IPS-15b (cell line): ENCODE results near the gene TRMT1.

Experiments
- H3K27me3 ChIP-seq: one replicate; pipeline ENCODE4 v1.6.1; 2013; ENCODE audit warnings: low read length; ENCODE audit not compliant: control insufficient read depth, insufficient read depth
- H3K36me3 ChIP-seq: one replicate; pipeline ENCODE4 v1.6.1; 2013; ENCODE audit warnings: low read length; ENCODE audit not compliant: control insufficient read depth, insufficient read depth
- H3K4me1 ChIP-seq: one replicate; pipeline ENCODE4 v1.6.1; 2013; ENCODE audit warnings: mild to moderate bottlenecking, low read length; ENCODE audit not compliant: control insufficient read depth, insufficient read depth
- H3K4me3 ChIP-seq: one replicate; pipeline ENCODE4 v1.5.1; 2013; ENCODE audit warnings: low read depth, low read length
- H3K9ac ChIP-seq: one replicate; pipeline ENCODE4 v1.6.1; 2013; ENCODE audit warnings: low read depth, mild to moderate bottlenecking, low read length
- H3K9me3 ChIP-seq: one replicate; pipeline ENCODE4 v1.6.1; 2013; ENCODE audit warnings: mild to moderate bottlenecking, low read length; ENCODE audit not compliant: control insufficient read depth, insufficient read depth

The TRMT1 gene

GRCh38 chr19:13077240-13077639, 39.3 kb downstream of the TRMT1 start:
- Histone ChIP-seq H3K4me1 (peaks cover 16% of the 10 kb centered on the region), H3K27me3 (peaks cover 16% of the 10 kb centered on the region), H3K9ac (no peak overlapping the region), H3K36me3 (no peaks in the 10 kb centered on the region), H3K4me3 (no peak overlapping the region), H3K9me3 (no peaks in the 10 kb centered on the region)

GRCh38 chr19:13076787-13077186, 39.8 kb downstream of the TRMT1 start:
- H3K9ac ChIP-seq, result no peak overlapping the region
- H3K4me3 ChIP-seq, result no peak overlapping the region
- peaks cover 16% of the 10 kb centered on the region for H3K4me1 ChIP-seq
- peaks cover 16% of the 10 kb centered on the region for H3K27me3 ChIP-seq
- no peaks in the 10 kb centered on the region for H3K9me3 ChIP-seq
- H3K36me3 ChIP-seq, result no peaks in the 10 kb centered on the region

GRCh38 chr19:13076320-13076719, 40.2 kb downstream of the TRMT1 start:
- Histone ChIP-seq H3K36me3 (no peaks in the 10 kb centered on the region), H3K4me3 (no peak overlapping the region), H3K9ac (no peak overlapping the region), H3K4me1 (peaks cover 16% of the 10 kb centered on the region), H3K27me3 (peaks cover 16% of the 10 kb centered on the region), H3K9me3 (no peaks in the 10 kb centered on the region)

GRCh38 chr19:13074378-13074777, 42.2 kb downstream of the TRMT1 start:
- Histone ChIP-seq H3K4me3 (no peak overlapping the region), H3K9ac (no peak overlapping the region), H3K27me3 (peaks cover 18% of the 10 kb centered on the region), H3K9me3 (no peaks in the 10 kb centered on the region), H3K4me1 (peaks cover 13% of the 10 kb centered on the region), H3K36me3 (no peaks in the 10 kb centered on the region)

- Histone ChIP-seq H3K4me3 (no peak overlapping the region), H3K36me3 (no peaks in the 10 kb centered on the region), H3K4me1 (peaks cover 7% of the 10 kb centered on the region), H3K9me3 (no peaks in the 10 kb centered on the region), H3K9ac (no peak overlapping the region), H3K27me3 (peaks cover 15% of the 10 kb centered on the region)
Measured at GRCh38 chr19:13073263-13073662, 43.3 kb downstream of the TRMT1 start.

GRCh38 chr19:13072188-13072908, 44.2 kb downstream of the TRMT1 start:
- Histone ChIP-seq H3K4me1 (no peaks in the 10 kb centered on the region), H3K36me3 (no peaks in the 10 kb centered on the region), H3K27me3 (peaks cover 15% of the 10 kb centered on the region), H3K9me3 (no peaks in the 10 kb centered on the region), H3K9ac (no peak overlapping the region), H3K4me3 (no peak overlapping the region)

DNA sequence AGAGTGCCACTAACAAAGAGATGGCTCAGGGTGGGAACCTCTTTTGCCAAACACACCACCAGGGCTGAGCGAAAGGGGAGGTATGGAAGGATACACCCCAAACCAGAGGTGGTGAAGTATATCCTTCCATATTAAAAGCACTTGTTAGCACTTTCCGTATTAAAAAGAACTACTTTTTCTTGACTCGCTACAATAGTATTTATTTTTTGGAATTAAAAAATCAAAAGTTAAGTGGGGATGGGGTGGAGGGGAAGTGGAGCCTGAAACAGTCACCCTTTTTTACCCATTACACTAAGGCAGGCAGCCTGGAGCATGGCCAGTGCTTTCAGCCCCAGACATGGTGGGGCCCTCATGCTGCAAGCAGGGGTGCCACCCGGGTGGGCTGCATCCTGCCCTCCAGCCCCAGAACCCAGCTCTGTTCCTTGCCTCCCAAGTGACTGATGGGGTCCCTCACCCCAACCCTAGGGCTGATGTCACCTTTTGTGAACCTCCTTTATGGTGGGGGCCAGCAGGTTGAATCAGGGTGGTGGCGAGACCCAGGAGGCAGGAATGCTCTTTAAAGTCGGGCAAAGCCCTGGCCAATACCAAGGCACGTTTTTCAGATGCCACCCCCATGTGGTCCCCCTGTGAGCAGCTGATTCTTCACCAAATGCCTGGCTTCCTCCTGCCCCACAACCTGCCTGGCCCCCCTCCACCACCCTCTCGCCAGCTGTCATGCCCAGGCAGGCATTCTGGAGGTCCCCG, 44.9 kb downstream of the TRMT1 start:
- Histone ChIP-seq H3K4me1 (no peaks in the 10 kb centered on the region), H3K9ac (no peak overlapping the region), H3K27me3 (peaks cover 17% of the 10 kb centered on the region), H3K36me3 (no peaks in the 10 kb centered on the region), H3K9me3 (no peaks in the 10 kb centered on the region), H3K4me3 (no peak overlapping the region)

- no peak overlapping the region for H3K9ac ChIP-seq
- no peaks in the 10 kb centered on the region for H3K9me3 ChIP-seq
- H3K4me1 ChIP-seq, result no peaks in the 10 kb centered on the region
- H3K4me3 ChIP-seq, result no peak overlapping the region
- no peaks in the 10 kb centered on the region for H3K36me3 ChIP-seq
- H3K27me3 ChIP-seq, result peaks cover 10% of the 10 kb centered on the region
Measured at GRCh38 chr19:13070425-13071140, 46.0 kb downstream of the TRMT1 start.

DNA sequence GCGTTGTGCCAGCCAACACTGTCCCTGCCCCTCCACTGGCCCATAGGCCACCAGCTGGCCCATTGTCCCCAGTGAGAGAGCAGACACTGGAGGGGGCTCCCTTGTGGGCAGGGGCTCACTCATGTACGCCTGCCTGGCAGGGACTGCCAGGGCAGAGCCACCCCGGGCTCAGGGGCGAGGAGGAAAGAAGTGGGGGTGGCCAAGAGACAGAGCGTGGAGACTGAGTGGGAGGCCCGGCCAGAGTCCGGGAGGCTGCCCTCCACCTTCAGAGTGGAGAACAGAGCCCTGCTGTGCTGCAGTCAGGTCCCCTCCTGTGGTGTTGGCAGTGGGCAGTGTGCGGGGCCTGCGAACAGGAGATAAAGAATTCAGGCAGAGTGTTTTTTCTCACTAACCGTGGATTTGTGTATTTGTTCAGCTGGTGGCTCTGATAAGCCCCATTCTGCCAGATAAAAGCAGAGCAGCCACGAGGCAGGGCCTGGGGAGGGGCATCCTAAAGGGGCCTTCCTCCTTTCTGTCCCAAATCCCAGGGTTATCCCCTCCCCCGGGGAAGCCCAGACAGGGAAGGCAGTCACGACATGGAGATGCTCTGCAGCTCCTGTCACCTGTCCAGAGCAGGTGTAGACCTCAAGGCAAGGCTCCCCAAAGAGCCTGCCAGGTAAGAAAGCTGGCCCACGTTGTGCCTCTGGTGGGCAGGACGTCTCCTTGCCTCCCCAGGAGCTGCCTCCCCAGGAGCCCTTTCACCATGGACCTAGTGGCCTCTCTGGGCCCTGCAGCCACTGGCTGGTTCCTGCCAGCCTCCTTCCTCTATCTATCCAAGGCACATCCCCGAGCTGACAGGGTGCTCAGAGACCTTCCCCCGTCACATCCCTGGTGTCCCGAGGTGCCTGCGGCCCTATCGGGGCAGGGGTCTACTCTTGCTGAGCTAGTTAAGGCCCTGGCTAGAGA, 46.9 kb downstream of the TRMT1 start:
- Histone ChIP-seq H3K27me3 (peaks cover 8% of the 10 kb centered on the region), H3K36me3 (no peaks in the 10 kb centered on the region)

DNA sequence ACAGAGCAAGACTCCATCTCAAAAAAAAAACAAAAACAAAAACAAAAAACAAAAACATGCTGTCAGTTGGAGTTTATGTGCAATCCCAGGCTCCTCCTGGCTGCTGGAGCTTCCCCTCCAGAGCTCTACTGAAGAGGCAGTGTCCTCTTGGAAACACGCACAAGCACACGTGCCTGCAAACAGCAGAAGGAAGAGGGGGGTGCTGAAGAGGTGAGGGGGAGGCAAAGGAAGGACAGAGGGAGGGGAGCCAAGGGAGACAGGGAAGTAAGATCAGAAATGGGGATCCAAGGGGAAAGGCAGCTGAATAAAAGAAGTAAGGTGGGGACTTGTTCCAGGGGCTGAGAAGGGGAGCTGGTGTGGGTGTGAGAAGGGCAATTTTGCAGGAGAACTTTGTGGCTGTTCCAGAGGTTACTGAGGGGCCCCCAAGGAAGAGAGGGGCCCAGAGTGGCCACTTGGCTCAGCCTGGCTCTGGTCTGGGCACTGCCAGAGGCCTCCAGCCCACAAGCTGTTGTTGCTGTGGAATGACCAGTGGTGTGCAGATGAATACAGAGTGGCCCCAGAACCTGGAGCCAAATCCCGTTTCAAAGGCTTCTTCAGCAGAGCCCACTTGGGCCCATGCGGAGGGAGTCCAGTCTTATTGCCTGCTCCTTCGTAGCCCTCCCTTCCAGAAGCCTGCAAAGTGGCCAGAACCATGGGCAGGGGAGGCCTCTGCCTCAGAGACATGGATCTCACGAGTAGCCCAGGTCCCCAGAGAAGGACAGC, 48.3 kb downstream of the TRMT1 start:
- Histone ChIP-seq H3K4me1 (no peaks in the 10 kb centered on the region), H3K9me3 (no peaks in the 10 kb centered on the region), H3K4me3 (no peak overlapping the region), H3K36me3 (no peaks in the 10 kb centered on the region), H3K27me3 (peaks cover 14% of the 10 kb centered on the region), H3K9ac (no peak overlapping the region)

More for the DNA sequence above, 46.9 kb downstream of the TRMT1 start:
- Histone ChIP-seq H3K4me1 (no peaks in the 10 kb centered on the region), H3K9me3 (no peaks in the 10 kb centered on the region), H3K4me3 (no peak overlapping the region), H3K9ac (no peak overlapping the region)
